Measurements from ENCODE around the gene ITGA11.

The ITGA11 gene

DNA sequence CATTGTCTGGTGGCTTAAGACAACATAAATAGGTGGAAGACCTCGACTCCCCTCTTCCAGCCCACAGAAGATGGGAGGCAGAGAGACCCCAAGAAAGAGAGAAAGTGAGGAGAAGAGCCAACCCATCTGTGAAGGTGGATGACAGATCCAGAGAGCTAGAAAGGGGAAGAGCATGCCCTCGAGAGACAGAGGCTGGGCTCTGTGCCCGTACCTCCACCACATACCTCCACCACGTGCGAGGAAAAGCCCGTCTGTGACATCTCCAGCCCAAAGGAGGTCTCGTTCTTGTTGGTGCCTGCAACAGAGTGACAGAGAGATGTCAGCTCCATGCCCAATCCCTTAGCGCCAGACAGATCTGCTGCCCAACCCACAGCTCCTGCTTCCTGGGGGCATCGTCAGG is 83.4 kb downstream of the ITGA11 start:
- Histone ChIP-seq H3K27ac (ENCODE audit: low read depth, low read length) (no peak overlapping the region), H2AFZ (ENCODE audit: low read length, unreplicated experiment) (no peak overlapping the region), H3K36me3 (ENCODE audit: insufficient read depth, low read length) (no peaks in the 10 kb centered on the region), H3K4me1 (ENCODE audit: control insufficient read depth, insufficient read depth, low read length, unreplicated experiment) (peaks cover 19% of the 10 kb centered on the region), H3K27me3 (ENCODE audit: insufficient read depth, low read length) (no peaks in the 10 kb centered on the region), H3K79me2 (ENCODE audit: control insufficient read depth, insufficient read depth, low read length, unreplicated experiment) (no peaks in the 10 kb centered on the region), H3K4me3 (ENCODE audit: low read depth, low read length) (no peak overlapping the region)

DNA sequence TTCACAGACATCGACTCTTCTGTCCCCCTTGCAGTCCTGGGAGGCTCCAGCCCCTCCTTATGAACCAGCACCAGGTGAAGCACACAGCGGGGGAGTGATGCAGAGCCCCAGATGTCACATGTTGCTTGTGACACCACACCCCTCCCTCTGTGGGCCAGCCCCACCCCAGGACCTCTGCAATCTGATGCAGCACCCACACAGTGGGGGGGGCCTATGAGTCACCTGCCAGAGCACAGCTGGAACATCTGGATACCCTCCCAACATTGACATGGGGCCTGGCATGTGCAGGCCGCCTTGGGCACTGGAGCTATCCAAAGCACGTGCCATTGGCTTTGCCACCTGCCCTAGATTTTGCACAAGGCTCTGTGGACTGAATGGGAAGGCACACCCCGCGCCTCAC is 83.9 kb downstream of the ITGA11 start:
- peaks cover 14% of the 10 kb centered on the region for H3K4me1 ChIP-seq (ENCODE audit: control insufficient read depth, insufficient read depth, low read length, unreplicated experiment)
- no peaks in the 10 kb centered on the region for H3K27me3 ChIP-seq (ENCODE audit: insufficient read depth, low read length)
- H3K36me3 ChIP-seq (ENCODE audit: insufficient read depth, low read length) = no peaks in the 10 kb centered on the region
- no peak overlapping the region for H3K27ac ChIP-seq (ENCODE audit: low read depth, low read length)
- H3K4me3 ChIP-seq (ENCODE audit: low read depth, low read length) = no peak overlapping the region
- no peak overlapping the region for H2AFZ ChIP-seq (ENCODE audit: low read length, unreplicated experiment)
- no peaks in the 10 kb centered on the region for H3K79me2 ChIP-seq (ENCODE audit: control insufficient read depth, insufficient read depth, low read length, unreplicated experiment)

DNA sequence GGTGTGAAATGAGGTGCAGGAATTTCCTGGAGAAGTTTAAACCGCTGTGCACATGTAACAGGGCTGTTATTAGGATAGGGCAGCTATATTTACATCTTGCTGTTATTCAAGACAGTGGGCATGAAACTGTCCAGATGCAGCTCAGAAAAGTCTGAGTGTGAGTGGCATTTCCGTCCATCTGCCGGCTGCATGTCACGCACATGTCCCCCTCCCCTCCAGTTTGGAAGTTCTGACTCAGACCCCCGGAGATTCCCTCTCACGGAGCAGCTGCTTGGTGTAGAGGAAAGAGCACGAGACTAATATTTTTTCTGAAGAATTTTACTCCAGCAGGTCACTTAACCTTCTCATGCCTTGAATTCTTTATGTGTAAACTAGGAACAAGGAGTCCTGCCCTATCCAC is 84.6 kb downstream of the ITGA11 start:
- H2AFZ ChIP-seq (ENCODE audit: low read length, unreplicated experiment) = no peak overlapping the region
- peaks cover 8% of the 10 kb centered on the region for H3K4me1 ChIP-seq (ENCODE audit: control insufficient read depth, insufficient read depth, low read length, unreplicated experiment)
- H3K79me2 ChIP-seq (ENCODE audit: control insufficient read depth, insufficient read depth, low read length, unreplicated experiment) = no peaks in the 10 kb centered on the region
- no peak overlapping the region for H3K4me3 ChIP-seq (ENCODE audit: low read depth, low read length)
- H3K27ac ChIP-seq (ENCODE audit: low read depth, low read length) = no peak overlapping the region
- no peaks in the 10 kb centered on the region for H3K36me3 ChIP-seq (ENCODE audit: insufficient read depth, low read length)
- no peaks in the 10 kb centered on the region for H3K27me3 ChIP-seq (ENCODE audit: insufficient read depth, low read length)

DNA sequence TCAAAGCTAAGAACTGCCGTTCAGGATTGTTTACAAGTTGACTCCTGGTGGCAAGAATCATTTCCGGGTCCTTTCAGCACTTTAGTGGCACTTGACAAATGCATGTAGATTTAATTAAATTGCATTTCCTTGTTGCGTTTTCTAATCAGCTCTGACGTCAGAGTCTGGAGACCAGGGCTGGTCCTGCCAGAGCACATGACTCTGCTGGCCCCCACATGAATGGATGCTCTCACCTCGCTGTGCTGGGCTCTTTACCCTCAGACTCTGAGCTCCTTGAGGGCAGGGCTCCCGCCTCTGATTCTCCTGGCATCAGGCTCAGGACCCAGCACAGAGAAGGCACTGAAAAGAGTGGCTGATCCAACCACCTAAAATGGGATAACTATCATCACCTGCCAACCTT is 85.0 kb downstream of the ITGA11 start:
- H3K4me3 ChIP-seq (ENCODE audit: low read depth, low read length) = no peak overlapping the region
- peaks cover 9% of the 10 kb centered on the region for H3K4me1 ChIP-seq (ENCODE audit: control insufficient read depth, insufficient read depth, low read length, unreplicated experiment)
- no peak overlapping the region for H2AFZ ChIP-seq (ENCODE audit: low read length, unreplicated experiment)
- no peaks in the 10 kb centered on the region for H3K27me3 ChIP-seq (ENCODE audit: insufficient read depth, low read length)
- H3K79me2 ChIP-seq (ENCODE audit: control insufficient read depth, insufficient read depth, low read length, unreplicated experiment) = no peaks in the 10 kb centered on the region
- H3K36me3 ChIP-seq (ENCODE audit: insufficient read depth, low read length) = no peaks in the 10 kb centered on the region
- H3K27ac ChIP-seq (ENCODE audit: low read depth, low read length) = no peak overlapping the region

- Histone ChIP-seq H3K27me3 (ENCODE audit: insufficient read depth, low read length) (no peaks in the 10 kb centered on the region), H3K79me2 (ENCODE audit: control insufficient read depth, insufficient read depth, low read length, unreplicated experiment) (no peaks in the 10 kb centered on the region), H3K27ac (ENCODE audit: low read depth, low read length) (no peak overlapping the region), H2AFZ (ENCODE audit: low read length, unreplicated experiment) (no peak overlapping the region), H3K4me1 (ENCODE audit: control insufficient read depth, insufficient read depth, low read length, unreplicated experiment) (peaks cover 20% of the 10 kb centered on the region), H3K36me3 (ENCODE audit: insufficient read depth, low read length) (no peaks in the 10 kb centered on the region), H3K4me3 (ENCODE audit: low read depth, low read length) (no peak overlapping the region)
These were observed 86.5 kb downstream of the ITGA11 start for GRCh38 chr15:68345481-68345880.

- Histone ChIP-seq H3K4me3 (ENCODE audit: low read depth, low read length) (no peak overlapping the region), H2AFZ (ENCODE audit: low read length, unreplicated experiment) (no peak overlapping the region), H3K27me3 (ENCODE audit: insufficient read depth, low read length) (no peaks in the 10 kb centered on the region), H3K36me3 (ENCODE audit: insufficient read depth, low read length) (no peaks in the 10 kb centered on the region), H3K4me1 (ENCODE audit: control insufficient read depth, insufficient read depth, low read length, unreplicated experiment) (peaks cover 20% of the 10 kb centered on the region), H3K27ac (ENCODE audit: low read depth, low read length) (no peak overlapping the region), H3K79me2 (ENCODE audit: control insufficient read depth, insufficient read depth, low read length, unreplicated experiment) (no peaks in the 10 kb centered on the region)
These were observed 87.4 kb downstream of the ITGA11 start for GRCh38 chr15:68344600-68344999.

GRCh38 chr15:68343579-68344225 is 88.3 kb downstream of the ITGA11 start:
- H2AFZ ChIP-seq (ENCODE audit: low read length, unreplicated experiment) = no peak overlapping the region
- H3K79me2 ChIP-seq (ENCODE audit: control insufficient read depth, insufficient read depth, low read length, unreplicated experiment) = no peaks in the 10 kb centered on the region
- no peak overlapping the region for H3K4me3 ChIP-seq (ENCODE audit: low read depth, low read length)
- peaks cover 20% of the 10 kb centered on the region for H3K4me1 ChIP-seq (ENCODE audit: control insufficient read depth, insufficient read depth, low read length, unreplicated experiment)
- no peaks in the 10 kb centered on the region for H3K36me3 ChIP-seq (ENCODE audit: insufficient read depth, low read length)
- no peaks in the 10 kb centered on the region for H3K27me3 ChIP-seq (ENCODE audit: insufficient read depth, low read length)
- no peak overlapping the region for H3K27ac ChIP-seq (ENCODE audit: low read depth, low read length)

- Histone ChIP-seq H2AFZ (ENCODE audit: low read length, unreplicated experiment) (no peak overlapping the region), H3K4me3 (ENCODE audit: low read depth, low read length) (no peak overlapping the region), H3K79me2 (ENCODE audit: control insufficient read depth, insufficient read depth, low read length, unreplicated experiment) (no peaks in the 10 kb centered on the region), H3K36me3 (ENCODE audit: insufficient read depth, low read length) (no peaks in the 10 kb centered on the region), H3K27me3 (ENCODE audit: insufficient read depth, low read length) (no peaks in the 10 kb centered on the region), H3K4me1 (ENCODE audit: control insufficient read depth, insufficient read depth, low read length, unreplicated experiment) (peaks cover 21% of the 10 kb centered on the region), H3K27ac (ENCODE audit: low read depth, low read length) (no peak overlapping the region)
These were observed 89.9 kb downstream of the ITGA11 start for GRCh38 chr15:68341760-68342725.

DNA sequence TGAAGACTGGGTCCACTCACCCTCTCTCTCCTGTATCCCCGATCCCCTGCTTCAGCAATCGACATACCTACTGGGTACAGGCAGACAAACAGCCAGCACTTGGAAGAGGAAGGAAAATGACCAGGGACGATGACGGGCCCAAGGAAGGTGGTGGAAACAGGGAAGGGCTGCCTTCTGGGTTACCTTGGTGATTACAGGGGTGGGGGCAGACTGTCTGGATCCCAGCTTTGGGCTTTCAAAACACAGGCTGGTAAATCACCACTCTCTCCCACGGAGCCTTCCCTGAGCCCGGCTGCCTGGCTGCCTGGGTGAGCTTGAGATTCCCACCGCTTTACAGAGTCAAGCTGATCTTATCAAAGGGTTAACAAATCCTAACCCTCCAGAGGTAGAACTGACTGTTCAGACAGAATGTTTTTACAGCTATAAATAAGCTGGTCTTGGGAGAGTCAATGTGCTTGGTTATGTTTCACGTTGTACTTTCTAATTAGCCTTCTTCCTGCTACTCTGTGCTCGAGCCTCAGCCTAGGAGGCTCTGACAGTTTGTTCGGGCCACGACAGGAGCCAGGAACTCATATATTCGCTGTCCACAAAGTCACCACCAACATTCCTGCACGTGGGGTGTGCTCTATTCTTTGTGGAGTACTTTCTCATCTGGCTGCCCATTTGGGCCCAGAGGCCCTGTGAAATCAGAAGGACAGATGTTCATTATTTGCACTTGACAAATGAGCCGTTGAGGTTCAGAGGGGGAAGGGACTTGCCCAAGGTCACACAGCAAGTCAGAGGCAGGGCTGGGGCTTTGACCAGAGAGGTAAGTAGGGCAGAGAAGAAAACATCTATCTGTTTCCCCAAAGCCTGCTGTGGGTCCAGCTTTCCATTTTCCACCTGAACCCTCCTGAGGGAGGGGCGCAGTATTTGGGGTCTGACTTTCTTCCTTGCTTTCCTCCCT is 91.0 kb downstream of the ITGA11 start:
- Histone ChIP-seq H3K27ac (ENCODE audit: low read depth, low read length) (no peak overlapping the region), H3K27me3 (ENCODE audit: insufficient read depth, low read length) (no peaks in the 10 kb centered on the region), H3K4me3 (ENCODE audit: low read depth, low read length) (no peak overlapping the region)

GRCh38 chr15:68339481-68339880 is 92.5 kb downstream of the ITGA11 start:
- Histone ChIP-seq H2AFZ (ENCODE audit: low read length, unreplicated experiment) (no peak overlapping the region), H3K4me1 (ENCODE audit: control insufficient read depth, insufficient read depth, low read length, unreplicated experiment) (peaks cover 28% of the 10 kb centered on the region), H3K27me3 (ENCODE audit: insufficient read depth, low read length) (no peaks in the 10 kb centered on the region), H3K4me3 (ENCODE audit: low read depth, low read length) (no peak overlapping the region), H3K36me3 (ENCODE audit: insufficient read depth, low read length) (no peaks in the 10 kb centered on the region), H3K27ac (ENCODE audit: low read depth, low read length) (no peak overlapping the region), H3K79me2 (ENCODE audit: control insufficient read depth, insufficient read depth, low read length, unreplicated experiment) (no peaks in the 10 kb centered on the region)

More for the DNA sequence above, 91.0 kb downstream of the ITGA11 start:
- Histone ChIP-seq H3K79me2 (ENCODE audit: control insufficient read depth, insufficient read depth, low read length, unreplicated experiment) (no peaks in the 10 kb centered on the region), H3K4me1 (ENCODE audit: control insufficient read depth, insufficient read depth, low read length, unreplicated experiment) (peaks cover 22% of the 10 kb centered on the region), H3K36me3 (ENCODE audit: insufficient read depth, low read length) (no peaks in the 10 kb centered on the region), H2AFZ (ENCODE audit: low read length, unreplicated experiment) (no peak overlapping the region)

All from ACC112 (cell line).